AG10803 (cell line): ENCODE measurements around the gene ADCY9.

Experiments used
- DNase-seq: peaks from one replicate; pipeline ENCODE4 v3.0.0; 2010; ENCODE audit warnings: low read depth
- H3K4me3 ChIP-seq: 2 replicates; pipeline ENCODE4 v1.5.1; 2011; ENCODE audit warnings: mild to moderate bottlenecking, low read length, control low read depth
- TF ChIP-seq, protein P1 (sequence below): conservative IDR thresholded peaks from 2 replicates; pipeline ENCODE4 v1.5.1; 2011; ENCODE audit warnings: mild to moderate bottlenecking, low read length, control low read depth, inconsistent platforms

The ADCY9 gene

DNA sequence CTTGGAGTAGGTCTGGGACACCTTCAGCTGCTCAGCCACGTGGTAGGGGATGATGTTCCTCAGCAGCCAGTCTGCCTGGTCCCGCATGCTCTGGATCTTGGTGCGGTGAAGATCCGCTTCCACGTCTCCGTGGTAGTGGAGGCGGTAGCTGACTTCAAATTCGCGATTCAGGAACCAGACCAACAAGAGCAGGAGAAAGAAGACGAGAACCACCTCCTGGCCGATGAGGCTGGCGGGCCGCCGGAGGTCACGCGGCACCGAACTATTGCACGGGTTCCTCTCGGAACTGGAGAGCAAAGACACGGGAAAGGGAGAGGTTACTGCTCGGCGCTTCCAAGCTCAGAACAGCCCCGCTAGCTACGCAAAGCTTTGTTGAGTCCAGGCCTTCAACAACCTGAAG lies 149.6 kb downstream of the ADCY9 start:
- H3K4me3 ChIP-seq = no peak overlapping the region
- TF ChIP-seq, protein P1, sequence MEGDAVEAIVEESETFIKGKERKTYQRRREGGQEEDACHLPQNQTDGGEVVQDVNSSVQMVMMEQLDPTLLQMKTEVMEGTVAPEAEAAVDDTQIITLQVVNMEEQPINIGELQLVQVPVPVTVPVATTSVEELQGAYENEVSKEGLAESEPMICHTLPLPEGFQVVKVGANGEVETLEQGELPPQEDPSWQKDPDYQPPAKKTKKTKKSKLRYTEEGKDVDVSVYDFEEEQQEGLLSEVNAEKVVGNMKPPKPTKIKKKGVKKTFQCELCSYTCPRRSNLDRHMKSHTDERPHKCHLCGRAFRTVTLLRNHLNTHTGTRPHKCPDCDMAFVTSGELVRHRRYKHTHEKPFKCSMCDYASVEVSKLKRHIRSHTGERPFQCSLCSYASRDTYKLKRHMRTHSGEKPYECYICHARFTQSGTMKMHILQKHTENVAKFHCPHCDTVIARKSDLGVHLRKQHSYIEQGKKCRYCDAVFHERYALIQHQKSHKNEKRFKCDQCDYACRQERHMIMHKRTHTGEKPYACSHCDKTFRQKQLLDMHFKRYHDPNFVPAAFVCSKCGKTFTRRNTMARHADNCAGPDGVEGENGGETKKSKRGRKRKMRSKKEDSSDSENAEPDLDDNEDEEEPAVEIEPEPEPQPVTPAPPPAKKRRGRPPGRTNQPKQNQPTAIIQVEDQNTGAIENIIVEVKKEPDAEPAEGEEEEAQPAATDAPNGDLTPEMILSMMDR = no peak
- DNase-seq = no peak

DNA sequence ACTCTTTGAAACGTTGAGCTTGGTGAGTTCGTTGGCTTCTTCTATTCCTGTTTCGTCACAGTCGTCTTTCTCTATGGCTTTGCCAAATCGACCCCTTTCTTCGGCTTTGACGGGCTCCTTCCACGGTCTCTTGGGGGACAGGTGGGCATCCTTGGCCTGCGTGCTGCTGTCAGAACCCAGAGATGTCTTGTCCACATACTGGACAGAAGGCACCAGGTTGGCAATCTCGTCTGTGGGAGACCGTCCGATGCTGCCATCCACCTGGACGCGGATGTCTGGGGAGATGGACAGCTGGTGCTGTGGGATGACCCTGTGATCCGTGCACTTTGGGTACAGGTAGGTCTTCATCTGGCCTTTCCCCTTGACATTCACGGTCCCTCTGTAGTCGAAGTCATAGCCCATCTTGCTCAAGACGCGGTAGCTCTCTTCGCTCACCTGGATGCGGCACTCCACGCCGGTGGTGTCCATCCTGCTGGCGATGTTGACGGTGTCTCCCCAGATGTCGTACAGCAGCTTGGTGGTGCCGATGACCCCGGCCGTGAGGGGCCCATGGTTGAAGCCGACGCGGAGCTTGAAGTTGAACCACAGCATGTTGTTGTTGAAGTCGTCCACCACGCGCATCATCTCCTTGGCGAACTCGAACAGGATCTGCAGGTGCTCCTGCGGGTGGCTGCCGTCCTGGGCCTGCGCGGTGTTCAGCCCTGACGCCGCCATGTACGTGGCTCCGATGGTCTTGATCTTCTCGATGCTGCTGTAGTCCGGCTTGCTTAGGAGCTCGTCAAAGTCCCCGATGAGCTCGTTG lies 150.3 kb downstream of the ADCY9 start:
- no peak overlapping the region for H3K4me3 ChIP-seq
- DNase-seq = no peak
- TF ChIP-seq, protein P1 = no peak

DNA sequence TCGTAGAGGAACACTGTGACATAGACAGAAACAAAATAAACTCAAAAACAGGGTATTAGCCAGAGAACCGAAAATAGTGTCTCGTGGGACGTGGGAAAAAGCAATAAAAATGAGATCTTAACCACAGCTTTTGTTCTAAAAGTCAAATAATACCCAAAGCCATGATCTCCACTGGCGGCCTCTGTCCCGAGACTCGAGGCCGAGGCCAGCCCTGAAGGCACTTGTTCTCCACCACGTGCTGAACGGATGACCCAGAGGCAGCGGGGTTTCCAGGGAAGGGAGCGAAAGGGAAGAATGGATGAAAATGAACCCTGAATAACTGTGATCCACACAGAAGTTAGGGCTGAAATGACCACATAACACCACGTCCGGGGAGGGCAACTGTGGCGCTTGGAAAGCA lies 150.9 kb downstream of the ADCY9 start:
- DNase-seq = no peak
- TF ChIP-seq, protein P1 = no peak
- H3K4me3 ChIP-seq = no peak overlapping the region

DNA sequence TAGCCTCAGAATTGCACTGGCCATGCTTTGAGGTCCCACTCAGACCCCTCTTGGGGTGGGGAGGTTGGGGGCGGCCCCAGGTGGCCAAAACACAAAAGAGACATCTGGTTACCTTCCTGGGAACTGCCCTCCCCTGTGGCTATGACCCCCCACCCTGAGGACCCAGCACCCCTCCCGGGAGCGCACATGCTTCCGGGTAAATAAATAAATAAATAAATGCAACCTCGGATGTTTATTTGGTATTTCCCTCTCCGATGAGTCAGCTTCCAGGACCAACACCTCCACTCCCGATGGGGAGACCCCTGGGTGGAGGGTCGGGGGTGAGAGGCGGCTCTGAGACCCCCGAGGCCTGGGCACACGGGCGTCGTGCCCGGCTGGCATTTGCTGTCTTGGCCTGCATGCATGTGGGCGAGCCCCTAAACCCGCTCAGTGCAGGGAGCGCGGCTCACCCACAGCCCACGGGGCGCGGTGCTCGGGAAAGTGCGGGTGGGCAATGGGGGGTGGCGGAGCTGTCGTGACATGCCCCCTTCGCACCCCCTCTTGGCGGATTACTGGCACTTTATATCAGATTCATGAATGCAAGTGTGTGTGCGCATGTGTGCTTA lies 151.5 kb downstream of the ADCY9 start:
- DNase-seq = no peak
- TF ChIP-seq, protein P1 = no peak
- H3K4me3 ChIP-seq = no peak overlapping the region

DNA sequence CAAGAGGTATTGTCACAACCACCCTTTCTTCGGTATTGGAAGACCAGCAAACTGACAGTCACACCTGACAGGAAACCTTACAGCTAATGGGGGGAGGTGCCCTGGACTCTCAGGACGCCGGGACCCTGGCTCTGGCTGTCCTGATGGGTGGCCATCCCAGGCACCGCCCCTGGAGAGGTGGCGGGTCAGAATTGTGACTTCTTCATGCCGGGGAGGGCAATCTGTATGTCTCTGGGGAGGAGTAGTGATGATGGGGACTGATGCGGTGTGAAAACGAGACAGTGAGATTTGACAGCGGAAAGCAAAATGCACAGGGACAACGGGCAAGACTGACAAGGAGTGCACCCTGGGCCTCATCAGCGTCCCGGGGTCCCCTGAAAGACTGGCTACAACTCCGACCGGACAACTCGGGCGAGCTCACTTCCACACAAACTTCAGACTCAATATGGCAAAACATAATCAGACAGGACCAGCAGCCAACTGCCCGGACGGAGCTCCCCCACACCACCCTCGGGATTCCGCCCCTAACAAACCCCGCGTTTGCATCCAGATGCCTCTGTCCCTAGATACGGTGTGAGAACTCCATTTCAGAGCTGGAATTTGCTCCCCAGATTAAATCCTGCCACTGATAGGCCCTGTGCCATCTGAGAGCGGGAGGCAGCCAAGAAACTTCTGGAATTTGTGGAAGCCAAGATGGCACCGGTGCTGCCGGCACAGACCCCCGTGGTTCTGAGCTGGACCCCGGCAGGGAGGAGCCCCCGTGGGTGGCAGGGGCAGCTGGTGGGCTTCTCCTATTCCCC lies 152.2 kb downstream of the ADCY9 start:
- no peak overlapping the region for H3K4me3 ChIP-seq
- DNase-seq = no peak
- TF ChIP-seq, protein P1 = no peak

- TF ChIP-seq, protein P1 = no peak
- peak; percentile 24 for DNase-seq
- no peak overlapping the region for H3K4me3 ChIP-seq
These were observed 153.0 kb downstream of the ADCY9 start for GRCh38 chr16:3963203-3963602.
